C4-2B (cell line): ENCODE measurements around the gene OGDHL.

Experiments used
- ZFX ChIP-seq: fragments of 450-650 bp; IDR thresholded peaks from 2 replicates; pipeline ENCODE4 v1.6.1; 2017
- TF ChIP-seq, protein P1 (sequence below): fragments of 450-650 bp; conservative IDR thresholded peaks from 2 replicates; pipeline ENCODE4 v1.5.1; 2017; ENCODE audit warnings: mild to moderate bottlenecking

DNA sequence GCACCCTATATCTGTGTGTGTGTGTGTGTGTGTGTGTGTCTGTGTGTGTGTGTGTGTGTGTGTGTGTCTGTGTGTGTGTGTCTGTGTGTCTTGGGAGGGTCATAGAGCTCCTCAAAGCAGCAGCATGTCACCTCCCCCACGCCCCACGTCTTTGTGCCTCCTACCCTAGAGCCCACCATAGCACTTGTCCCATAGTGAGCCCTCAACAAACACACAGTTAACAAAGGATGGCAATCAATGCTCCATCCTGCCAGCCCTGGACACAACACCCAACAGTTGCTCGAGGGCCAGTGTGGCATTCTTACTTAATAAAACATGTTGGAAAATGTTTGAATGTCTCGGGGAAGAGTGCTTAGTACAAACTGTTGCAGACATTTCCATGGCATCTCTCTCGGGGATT is 52.2 kb downstream of the OGDHL start:
- TF ChIP-seq, protein P1, sequence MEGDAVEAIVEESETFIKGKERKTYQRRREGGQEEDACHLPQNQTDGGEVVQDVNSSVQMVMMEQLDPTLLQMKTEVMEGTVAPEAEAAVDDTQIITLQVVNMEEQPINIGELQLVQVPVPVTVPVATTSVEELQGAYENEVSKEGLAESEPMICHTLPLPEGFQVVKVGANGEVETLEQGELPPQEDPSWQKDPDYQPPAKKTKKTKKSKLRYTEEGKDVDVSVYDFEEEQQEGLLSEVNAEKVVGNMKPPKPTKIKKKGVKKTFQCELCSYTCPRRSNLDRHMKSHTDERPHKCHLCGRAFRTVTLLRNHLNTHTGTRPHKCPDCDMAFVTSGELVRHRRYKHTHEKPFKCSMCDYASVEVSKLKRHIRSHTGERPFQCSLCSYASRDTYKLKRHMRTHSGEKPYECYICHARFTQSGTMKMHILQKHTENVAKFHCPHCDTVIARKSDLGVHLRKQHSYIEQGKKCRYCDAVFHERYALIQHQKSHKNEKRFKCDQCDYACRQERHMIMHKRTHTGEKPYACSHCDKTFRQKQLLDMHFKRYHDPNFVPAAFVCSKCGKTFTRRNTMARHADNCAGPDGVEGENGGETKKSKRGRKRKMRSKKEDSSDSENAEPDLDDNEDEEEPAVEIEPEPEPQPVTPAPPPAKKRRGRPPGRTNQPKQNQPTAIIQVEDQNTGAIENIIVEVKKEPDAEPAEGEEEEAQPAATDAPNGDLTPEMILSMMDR, result no peak
- no peak for TF ChIP-seq ZFX
